T47D (cell line): Measurements from ENCODE around the gene LTB4R.

ENCODE experiments used
- DNase-seq, 2 experiments: peaks; one replicate each; pipeline versions ENCODE4 v3.0.0 to v3.0.0-alpha.2; 2011 to 2012; ENCODE audit warnings: low read depth in 1 of 2, low spot score in 1 of 2
- JUND ChIP-seq: IDR thresholded peaks from 2 replicates; pipeline ENCODE4 v1.6.1; 2012; ENCODE audit warnings: low read depth
- in situ Hi-C: cut with HindIII; loops from 2 replicates; pipeline ENCODE4 v1.10.0; 2016; ENCODE audit warnings: low sequenced_read_pairs, low pct_unique_long_range_greater_than_20kb

LTB4R gene, protein sequence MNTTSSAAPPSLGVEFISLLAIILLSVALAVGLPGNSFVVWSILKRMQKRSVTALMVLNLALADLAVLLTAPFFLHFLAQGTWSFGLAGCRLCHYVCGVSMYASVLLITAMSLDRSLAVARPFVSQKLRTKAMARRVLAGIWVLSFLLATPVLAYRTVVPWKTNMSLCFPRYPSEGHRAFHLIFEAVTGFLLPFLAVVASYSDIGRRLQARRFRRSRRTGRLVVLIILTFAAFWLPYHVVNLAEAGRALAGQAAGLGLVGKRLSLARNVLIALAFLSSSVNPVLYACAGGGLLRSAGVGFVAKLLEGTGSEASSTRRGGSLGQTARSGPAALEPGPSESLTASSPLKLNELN

GRCh38 chr14:24310646-24311604 is at the start of gene LTB4R:
Gene LTB4R, plus strand, starts transcription at chr14:24311502. Its CDS starts 4,150 bp downstream, at chr14:24315652.
- no peak for TF ChIP-seq JUND
- in situ Hi-C loops: no loop called here
- no peak for DNase-seq

DNA sequence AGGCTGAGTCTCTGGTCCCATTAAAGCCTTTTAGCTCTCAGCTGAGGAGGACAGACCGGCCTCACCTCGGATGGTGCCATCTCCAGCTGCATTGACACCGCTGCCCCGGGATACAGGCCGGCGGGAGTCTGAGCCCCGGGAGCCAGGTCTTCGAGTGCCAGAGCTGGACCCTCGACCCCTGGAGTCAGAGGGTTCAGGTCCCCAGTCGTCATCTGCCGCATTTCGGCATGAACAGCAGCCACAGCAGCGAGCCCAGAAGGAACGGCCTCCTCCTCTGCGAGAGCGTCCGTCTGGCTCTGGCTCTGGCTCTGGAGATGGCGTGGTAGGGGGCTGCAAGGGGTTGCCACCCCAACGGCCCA is 49.4 kb upstream of the LTB4R start:
- TF ChIP-seq JUND: no peak
- no peak for DNase-seq
- in situ Hi-C loops: no loop called here

DNA sequence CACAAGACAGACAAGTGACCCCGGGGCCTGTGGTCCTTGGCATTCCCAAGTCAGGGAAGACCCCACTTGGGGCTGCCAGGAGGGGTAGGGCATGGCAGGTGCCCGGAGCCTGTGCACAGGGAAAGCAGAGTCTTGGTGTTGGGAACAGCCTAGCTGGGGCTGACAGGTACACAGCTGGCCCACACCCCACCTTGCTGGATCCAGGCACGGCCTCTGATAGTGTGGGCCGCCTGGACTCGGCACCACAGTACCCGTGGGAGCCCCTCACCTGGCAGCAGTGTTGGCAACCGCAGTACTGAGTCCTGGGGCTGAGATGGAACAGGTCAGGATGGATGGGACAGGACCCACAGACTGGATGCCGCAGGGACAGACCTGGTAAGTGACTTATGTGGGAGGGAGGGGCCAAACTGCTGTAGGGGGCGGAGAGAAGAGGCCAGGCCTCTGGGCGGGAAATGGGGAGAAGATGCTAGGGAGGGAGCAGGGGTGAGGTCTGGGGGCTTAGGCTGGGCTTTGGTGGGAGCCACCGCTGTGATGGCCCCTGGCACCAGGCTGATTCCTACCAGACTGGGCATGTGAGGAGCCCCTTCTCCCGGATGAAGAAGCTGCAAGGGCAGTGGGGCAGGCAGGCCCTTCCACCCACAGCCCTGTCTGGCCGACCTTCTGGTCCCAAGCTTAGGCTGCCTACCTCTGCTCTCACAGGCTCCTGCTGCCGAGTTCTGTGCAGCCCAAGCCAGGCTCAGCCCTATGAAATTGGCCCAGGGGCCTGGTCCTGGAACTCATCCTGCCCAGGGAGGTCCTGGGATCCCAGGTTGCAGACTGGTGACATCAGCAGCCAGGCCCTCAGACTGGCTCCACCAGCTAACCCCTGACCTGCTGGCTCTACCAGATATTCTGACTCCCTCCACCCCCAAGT is 48.2 kb upstream of the LTB4R start, which contains the start of gene TGM1:
TSS of gene TGM1 (minus strand) at position 357 of the 913 bp plus-strand sequence. CDS start 825 bp downstream, outside the sequence.
- in situ Hi-C loops: no loop called here
- DNase-seq: peak in 1 of 2 experiments; percentile 49
- TF ChIP-seq JUND: no peak

- in situ Hi-C loops: no loop called here
- peak; percentile 42 to 83 for DNase-seq
- TF ChIP-seq JUND: no peak
Observed at GRCh38 chr14:24263848-24264247, 47.5 kb upstream of the LTB4R start.

DNA sequence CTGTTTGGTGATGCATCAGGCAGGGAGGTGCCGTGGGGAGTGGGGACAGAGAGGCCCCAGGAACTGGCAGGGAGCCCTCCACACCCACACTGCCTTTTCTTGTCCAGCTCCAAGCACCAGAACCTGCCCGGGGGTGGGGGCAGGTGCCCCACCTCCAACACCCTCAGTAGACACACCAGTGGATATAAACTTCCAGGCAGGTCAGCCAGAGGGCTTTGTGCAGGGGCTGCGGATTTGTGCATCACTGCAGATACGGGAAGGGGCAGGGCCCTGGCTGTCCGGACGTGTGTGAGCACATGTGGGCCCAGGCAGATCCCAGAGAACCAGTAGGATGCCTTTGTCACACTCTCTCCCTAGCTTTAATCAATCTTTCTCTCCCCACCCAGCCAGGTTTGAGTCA is 47.0 kb upstream of the LTB4R start:
- TF ChIP-seq JUND: no peak
- in situ Hi-C loops: no loop called here
- DNase-seq: peak in 1 of 2 experiments; percentile 3

DNA sequence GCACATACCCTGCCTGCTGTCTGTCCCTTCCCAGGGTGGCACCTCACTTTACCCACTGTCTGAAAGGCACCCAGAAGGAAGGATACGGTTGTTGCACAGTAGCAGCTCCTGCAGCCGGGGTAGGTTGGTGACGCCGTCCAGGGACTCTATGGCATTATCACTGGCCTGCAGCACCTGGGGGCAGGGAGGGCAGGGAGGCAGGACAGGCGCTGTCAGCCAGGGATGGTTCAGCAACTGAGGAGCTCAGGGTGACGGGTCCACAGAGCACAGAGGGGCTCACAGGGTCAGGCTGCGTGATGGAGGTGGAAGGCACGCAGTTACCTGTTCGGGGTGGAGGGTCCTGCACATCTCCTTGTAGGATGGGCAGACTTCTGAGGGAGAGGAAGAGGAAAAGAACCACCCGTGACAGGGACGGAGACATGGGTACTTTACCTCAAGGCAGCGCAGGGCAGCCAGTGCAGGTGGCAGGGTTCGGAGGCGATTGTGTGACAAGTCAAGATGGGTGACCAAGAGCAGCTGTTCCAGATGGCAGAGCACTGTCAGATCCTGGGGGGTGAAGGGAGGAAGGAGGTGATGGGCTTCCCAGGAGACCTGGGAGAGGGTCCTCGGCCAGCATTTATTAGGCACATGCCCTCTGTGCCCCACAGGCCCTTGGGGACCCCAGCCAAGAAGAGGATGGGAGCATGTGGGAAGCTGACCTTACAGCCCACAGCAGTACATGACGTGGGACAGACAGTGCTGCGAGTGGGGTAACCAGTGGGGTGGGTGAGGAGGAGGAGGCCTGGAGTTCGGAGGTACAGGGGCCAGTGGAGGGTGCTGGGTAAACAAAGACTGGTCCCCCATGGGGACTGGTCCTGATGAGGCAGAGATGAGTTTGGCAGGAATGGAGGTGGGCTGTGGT is 44.7 kb upstream of the LTB4R start:
- TF ChIP-seq JUND: no peak
- no peak for DNase-seq
- in situ Hi-C loops: no loop called here

GRCh38 chr14:24267516-24267915 is 43.8 kb upstream of the LTB4R start:
- no peak for TF ChIP-seq JUND
- no peak for DNase-seq
- in situ Hi-C loops: no loop called here

DNA sequence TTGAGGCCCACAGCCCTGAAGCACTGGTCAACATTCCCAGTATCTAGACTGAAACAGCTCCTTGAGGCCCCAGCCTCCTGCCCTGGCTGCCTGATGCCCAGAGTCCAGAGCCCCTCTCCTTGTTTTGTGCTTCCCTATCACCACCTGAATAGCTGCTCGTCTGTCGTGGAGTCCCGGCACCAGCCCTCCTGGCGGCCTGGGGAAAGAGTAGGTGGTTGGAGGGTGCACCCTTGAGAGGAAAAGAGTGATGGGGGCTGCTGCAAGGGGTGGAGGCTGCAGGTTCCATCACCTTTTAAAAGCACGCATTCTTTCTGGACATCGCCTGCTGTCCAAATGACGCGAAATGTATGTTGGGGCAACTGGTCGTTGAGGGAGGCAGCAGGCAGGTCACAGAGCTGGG is 43.1 kb upstream of the LTB4R start:
- TF ChIP-seq JUND: no peak
- in situ Hi-C loops: no loop called here
- DNase-seq: no peak

DNA sequence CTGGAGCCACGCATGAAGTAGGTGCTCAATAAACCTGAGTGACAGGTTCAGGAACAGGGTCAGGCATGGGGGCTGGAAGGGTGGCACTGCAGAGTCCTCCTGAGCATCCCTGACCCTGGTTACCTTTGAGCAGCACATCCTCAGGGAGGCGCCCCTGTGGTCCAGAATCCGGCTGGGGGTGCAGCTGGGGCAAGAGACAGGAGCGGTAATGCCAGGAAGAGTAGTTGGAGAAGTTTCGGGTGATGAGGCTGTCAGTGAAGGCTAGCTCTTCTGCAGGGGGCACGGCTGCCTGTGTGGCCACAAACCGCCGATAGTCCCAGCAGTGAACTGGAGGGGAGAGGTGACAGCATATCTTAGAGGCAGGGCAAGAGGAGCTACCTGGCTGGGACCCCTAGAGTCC is 41.9 kb upstream of the LTB4R start:
- no peak for TF ChIP-seq JUND
- in situ Hi-C loops: no loop called here
- DNase-seq: no peak

DNA sequence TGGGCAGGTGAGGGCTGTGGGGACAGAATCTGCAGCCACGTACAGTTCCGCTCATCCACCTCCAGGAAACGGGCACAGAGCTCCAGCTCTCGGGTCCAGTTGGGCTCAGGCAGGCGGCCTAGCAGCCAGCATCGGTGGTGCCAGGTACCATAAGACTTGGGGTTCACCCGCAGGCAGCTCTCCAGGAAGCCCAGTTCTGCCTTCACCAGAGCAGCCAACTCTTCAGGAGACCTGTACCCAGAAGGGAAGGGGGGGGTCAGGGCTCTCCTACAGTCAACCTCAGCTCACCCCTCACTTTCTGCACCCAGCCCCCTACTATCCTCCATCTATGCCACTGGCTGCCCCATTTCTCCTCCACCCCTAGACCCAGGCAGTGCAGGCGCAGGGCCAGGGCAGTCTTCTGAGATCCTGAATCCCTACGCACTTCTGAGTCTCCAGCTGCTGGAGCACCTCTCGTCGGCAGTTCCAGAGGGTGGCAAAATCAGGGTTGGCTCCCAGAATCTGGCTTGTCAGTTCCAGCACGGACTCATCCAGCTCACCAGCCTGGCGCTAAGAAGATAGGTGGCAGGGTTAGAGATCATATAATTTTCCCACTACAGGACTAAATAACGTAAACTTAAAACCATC is 41.3 kb upstream of the LTB4R start:
- DNase-seq: no peak
- in situ Hi-C loops: no loop called here
- TF ChIP-seq JUND: no peak
